Keratinocyte (primary cell): Measurements from ENCODE around the gene SLFNL1. TPM values are rescaled to one million over a fixed set of nuclear protein-coding genes. Genes with fewer than 3 reads are reported as not detected.

ENCODE experiments used
- DNase-seq: peaks from one replicate; pipeline ENCODE4 v3.0.0-alpha.2; 2011; ENCODE audit warnings: low read depth, missing footprints, low spot score
- FAIRE-seq: peaks from 2 replicates; lab custom pipeline; 2011; peaks lifted over from hg19 to GRCh38; lab: Jason Lieb, UNC
- H2AFZ ChIP-seq: 2 replicates; pipeline ENCODE4 v1.6.0; 2012; ENCODE audit warnings: low read length, control low read depth, inconsistent platforms; ENCODE audit not compliant: control insufficient read depth
- H3K27ac ChIP-seq: 2 replicates; pipeline ENCODE4 v1.5.1; 2011; ENCODE audit warnings: low read length; ENCODE audit not compliant: control insufficient read depth, insufficient read depth
- H3K27me3 ChIP-seq: 3 replicates; pipeline ENCODE4 v1.6.0; 2011; ENCODE audit warnings: low read length; ENCODE audit not compliant: control insufficient read depth, insufficient read depth; ENCODE audit errors: extremely low read depth
- H3K36me3 ChIP-seq, 2 experiments: 2 replicates in 1 of 2; 3 replicates in 1 of 2; pipeline ENCODE4 v1.5.1; 2011; ENCODE audit warnings: low read length in 2 of 2, mild to moderate bottlenecking in 1 of 2; ENCODE audit not compliant: control insufficient read depth in 2 of 2, insufficient read depth in 2 of 2; ENCODE audit errors: extremely low read depth in 1 of 2
- H3K4me1 ChIP-seq: 3 replicates; pipeline ENCODE4 v1.5.1; 2011; ENCODE audit warnings: low read length; ENCODE audit not compliant: control insufficient read depth, insufficient read depth; ENCODE audit errors: extremely low read depth
- H3K4me2 ChIP-seq: 3 replicates; pipeline ENCODE4 v1.6.0; 2011; ENCODE audit warnings: low read depth, low read length; ENCODE audit not compliant: control insufficient read depth, insufficient read depth; ENCODE audit errors: extremely low read depth
- H3K4me3 ChIP-seq, 3 experiments: fragments of 200-600 bp in 1 of 3; sonication (generic) in 1 of 3; 2 replicates in 2 of 3; 3 replicates in 1 of 3; pipeline ENCODE4 v1.5.1; 2011 to 2016; ENCODE audit warnings: low read length in 3 of 3, mild to moderate bottlenecking in 3 of 3, control low read depth in 2 of 3, inconsistent platforms in 1 of 3, low read depth in 1 of 3, mixed read lengths in 1 of 3, mixed run types in 1 of 3, moderate library complexity in 1 of 3; ENCODE audit not compliant: control insufficient read depth in 2 of 3, insufficient read depth in 2 of 3; ENCODE audit errors: extremely low read depth in 1 of 3
- H3K79me2 ChIP-seq: 2 replicates; pipeline ENCODE4 v1.6.0; 2012; ENCODE audit warnings: low read length; ENCODE audit not compliant: control insufficient read depth, insufficient read depth
- H3K9ac ChIP-seq: 3 replicates; pipeline ENCODE4 v1.6.0; 2011; ENCODE audit warnings: low read length; ENCODE audit not compliant: control insufficient read depth, insufficient read depth; ENCODE audit errors: extremely low read depth
- H3K9me1 ChIP-seq: 3 replicates; pipeline ENCODE4 v1.6.0; 2011; ENCODE audit warnings: low read length; ENCODE audit not compliant: control insufficient read depth, insufficient read depth; ENCODE audit errors: extremely low read depth
- H3K9me3 ChIP-seq: 2 replicates; pipeline ENCODE4 v1.5.1; 2012; ENCODE audit warnings: low read depth, low read length; ENCODE audit not compliant: control insufficient read depth
- H4K20me1 ChIP-seq: 3 replicates; pipeline ENCODE4 v1.6.0; 2011; ENCODE audit warnings: low read length; ENCODE audit not compliant: control insufficient read depth, insufficient read depth; ENCODE audit errors: extremely low read depth
- CTCF ChIP-seq, 3 experiments: IDR thresholded peaks in 1 of 3; conservative IDR thresholded peaks in 1 of 3; optimal IDR thresholded peaks in 1 of 3; 2 replicates in 2 of 3; 3 replicates in 1 of 3; pipeline versions ENCODE3 to v1.5.1; 2011; ENCODE audit warnings: low read length in 3 of 3, mild to moderate bottlenecking in 3 of 3, moderate library complexity in 2 of 3, control low read depth in 1 of 3, inconsistent platforms in 1 of 3; ENCODE audit not compliant: insufficient read depth in 2 of 3; ENCODE audit errors: extremely low read depth in 1 of 3
- EZH2 ChIP-seq: IDR thresholded peaks from one replicate; pipeline ENCODE4 v1.6.1; 2012; ENCODE audit warnings: inconsistent platforms, mild to moderate bottlenecking, low read length, moderate library complexity
- dilution Hi-C: fragments of 300-500 bp; cut with MboI; formaldehyde crosslinking; loops from one replicate; pipeline ENCODE4 v1.7.0; 2020; ENCODE audit warnings: low sequenced_read_pairs; ENCODE audit not compliant: extremely low pct_ligation_motif_present
- polyA plus RNA-seq, 5 experiments: library from polyadenylated mRNA; depleted of rRNA in 3 of 5; stranded (reverse) in 3 of 5; stranded (forward) in 1 of 5; unstranded in 1 of 5; fragments of >200 nt; gene quantifications; 1 replicate in 1 of 5; 2 replicates in 3 of 5; 3 replicates in 1 of 5; pipeline versions ENCODE4 v1.2.1 to v1.2.3, GENCODE V29; 2011 to 2012; ENCODE audit warnings: missing spikeins in 2 of 5, low read depth in 1 of 5, low replicate concordance in 1 of 5

Gene SLFNL1
- polyA plus RNA-seq, 1 donor (not counting 4 experiments of a cell fraction or from before 2014, with no cell fraction given): not detected

GRCh38 chr1:40979241-40980067 lies 42.1 kb downstream of the SLFNL1 start, which contains the start of gene CTPS1:
TSS of gene CTPS1 (plus strand) at chr1:40979696. CDS start at chr1:40983291, 3,595 bp downstream.
- no peak for FAIRE-seq
- Histone ChIP-seq H3K4me2 (peak within 1 kb of the TSS; percentile 99), H3K27ac (peak within 1 kb of the TSS; percentile 85), H3K4me3 (peak within 1 kb of the TSS; percentile 67 to 97 (median 87)), H4K20me1 (peaks cover 12% of the 10 kb centered on the region), H3K9ac (peak within 1 kb of the TSS; percentile 90), H3K4me1 (peaks cover 37% of the 10 kb centered on the region), H3K9me1 (no peaks in the 10 kb centered on the region), H3K36me3 (peaks cover 0 to 24% of the 10 kb centered on the region in 2 experiments), H2AFZ (peak within 1 kb of the TSS; percentile 89), H3K27me3 (no peaks in the 10 kb centered on the region), H3K9me3 (no peaks in the 10 kb centered on the region), H3K79me2 (peaks cover 45% of the 10 kb centered on the region)
- peak; percentile 83 for DNase-seq
- no peak for TF ChIP-seq EZH2
- peak in 2 of 3 experiments; percentile 23 to 49 for TF ChIP-seq CTCF (optimal IDR thresholded peaks at IDR 0.05 in 1 of 3, IDR thresholded peaks at IDR 0.05 in 1 of 3, conservative IDR thresholded peaks at IDR 0.05 in 1 of 3; ENCODE audit: extremely low read depth in 1 of 3, insufficient read depth in 2 of 3, low read length in 3 of 3)
- dilution Hi-C loops: no loop called here

DNA sequence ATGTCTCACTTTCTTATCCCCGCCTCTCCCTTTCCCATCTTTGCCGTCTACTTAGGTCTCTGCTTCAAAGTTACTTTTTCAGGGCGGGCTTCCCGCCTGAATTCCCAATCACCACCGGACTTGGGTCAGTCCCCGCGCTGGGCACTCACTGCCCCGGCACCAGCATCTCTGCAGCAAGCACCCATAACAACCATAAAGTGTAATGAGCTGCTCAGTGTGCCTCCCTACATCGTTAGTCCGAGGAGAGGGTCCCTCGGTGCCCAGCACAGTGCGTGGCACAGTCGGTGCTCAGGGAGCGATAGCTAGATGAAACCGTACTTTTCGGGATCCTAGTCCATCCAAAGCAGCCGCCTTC lies 42.7 kb downstream of the SLFNL1 start:
- Histone ChIP-seq H4K20me1 (peaks cover 12% of the 10 kb centered on the region), H3K36me3 (peaks cover 0 to 19% of the 10 kb centered on the region in 2 experiments), H3K4me2 (peak overlapping the region; percentile 77), H3K9me3 (no peaks in the 10 kb centered on the region), H3K4me3 (peak overlapping the region; percentile 62 to 87 (median 67)), H3K9ac (peak overlapping the region; percentile 90), H3K27me3 (no peaks in the 10 kb centered on the region), H3K27ac (peak overlapping the region; percentile 85), H3K79me2 (peaks cover 39% of the 10 kb centered on the region), H3K9me1 (no peaks in the 10 kb centered on the region), H2AFZ (peak overlapping the region; percentile 89), H3K4me1 (peaks cover 31% of the 10 kb centered on the region)
- TF ChIP-seq CTCF (optimal IDR thresholded peaks at IDR 0.05 in 1 of 3, IDR thresholded peaks at IDR 0.05 in 1 of 3, conservative IDR thresholded peaks at IDR 0.05 in 1 of 3; ENCODE audit: extremely low read depth in 1 of 3, insufficient read depth in 2 of 3, low read length in 3 of 3): no peak
- TF ChIP-seq EZH2: no peak
- no peak for DNase-seq
- dilution Hi-C loops: no loop called here
- FAIRE-seq: no peak
